ENCODE measurements around the gene MPPE1. TPM values are rescaled to one million over a fixed set of nuclear protein-coding genes. Genes with fewer than 3 reads are reported as not detected.
A peak's percentile ranks its signal among the peaks of the same experiment; 100 is the strongest.
"Not testable (repeated sequence)": the region's sequence is repeated elsewhere in the genome, so short reads cannot be mapped to it uniquely, and the experiment has no call there.

Gene MPPE1
- total RNA-seq, 1 donor from 2014 or later, result 34.4 TPM

DNA sequence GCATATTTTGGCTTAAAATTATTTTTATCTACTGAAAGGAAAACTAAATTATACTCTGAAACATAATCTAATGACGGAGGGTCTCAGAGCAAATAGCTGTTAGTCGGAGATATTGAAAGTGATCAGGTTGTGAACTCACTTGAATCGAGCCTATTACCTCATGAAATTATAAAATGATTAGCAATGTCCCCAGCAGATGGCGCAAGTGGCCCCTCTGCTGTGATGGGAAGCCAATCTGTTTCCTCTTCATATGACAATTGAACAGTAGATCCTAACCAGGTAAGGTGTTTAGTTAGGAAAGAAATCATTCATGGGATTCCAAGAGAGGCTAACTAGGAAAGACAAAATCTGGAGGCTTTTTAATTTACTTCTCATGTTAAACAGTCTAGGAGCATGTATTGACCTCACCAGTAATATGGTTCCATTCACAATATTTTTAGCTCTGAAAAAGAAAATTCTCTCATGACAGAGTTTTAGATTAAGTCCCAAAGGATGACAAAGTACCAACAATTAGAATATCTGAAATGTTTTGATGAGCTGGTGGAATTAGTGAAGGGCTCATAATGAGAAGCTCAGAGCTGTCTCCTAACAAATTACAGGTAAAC is 29.9 kb upstream of the MPPE1 start:
- peak; percentile 85 for DNase-seq
- intact Hi-C loops (cut with micrococcal nuclease), result loop anchor here (5.0 kb wide), 1 partner anchor 99 kb away; no protein-coding TSS in a partner anchor
- ATAC-seq, result peak; percentile 84

DNA sequence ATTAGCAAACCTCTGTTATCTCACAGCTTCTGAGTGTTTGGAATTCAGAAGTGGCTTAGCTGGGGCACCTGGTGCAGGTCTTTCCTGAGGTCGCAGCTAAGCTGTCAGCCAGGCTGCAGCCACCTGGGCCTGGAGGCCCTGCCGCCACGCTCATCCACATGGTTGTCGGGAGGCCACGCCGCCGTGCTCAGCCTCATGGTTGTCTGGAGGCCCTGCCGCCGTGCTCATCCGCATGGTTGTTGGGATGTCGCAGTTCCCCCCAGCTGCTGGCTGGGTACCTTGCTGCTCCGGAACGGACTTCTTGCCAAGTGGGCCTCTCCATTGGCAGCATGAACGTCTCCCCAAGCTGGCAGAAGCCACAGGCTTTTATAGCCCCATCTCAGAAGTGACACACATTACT is 24.3 kb upstream of the MPPE1 start:
- DNase-seq (no peak), ATAC-seq (no peak)
- intact Hi-C loops (cut with micrococcal nuclease), result no loop called here

DNA sequence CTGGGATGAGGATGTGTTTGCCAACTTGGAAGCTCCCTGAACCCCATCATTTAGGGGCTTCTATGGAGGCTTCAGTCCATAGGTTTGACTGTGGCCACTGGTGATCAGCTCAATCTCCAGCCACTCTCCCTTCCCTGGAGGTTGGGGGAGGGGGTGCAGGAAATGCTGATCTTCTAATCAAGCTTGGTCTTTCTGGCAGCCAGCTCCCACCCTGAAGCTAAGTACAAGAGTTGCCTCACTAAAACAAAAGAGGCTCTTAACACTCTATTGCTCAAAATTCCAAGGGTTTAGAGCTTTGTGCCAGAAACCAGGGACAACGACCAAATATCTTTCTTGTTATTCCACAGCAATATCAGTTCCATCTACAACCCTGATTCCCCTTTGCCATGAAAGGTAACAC is 19.4 kb upstream of the MPPE1 start:
- intact Hi-C loops (cut with micrococcal nuclease), result no loop called here
- no peak for DNase-seq
- ATAC-seq, result no peak

DNA sequence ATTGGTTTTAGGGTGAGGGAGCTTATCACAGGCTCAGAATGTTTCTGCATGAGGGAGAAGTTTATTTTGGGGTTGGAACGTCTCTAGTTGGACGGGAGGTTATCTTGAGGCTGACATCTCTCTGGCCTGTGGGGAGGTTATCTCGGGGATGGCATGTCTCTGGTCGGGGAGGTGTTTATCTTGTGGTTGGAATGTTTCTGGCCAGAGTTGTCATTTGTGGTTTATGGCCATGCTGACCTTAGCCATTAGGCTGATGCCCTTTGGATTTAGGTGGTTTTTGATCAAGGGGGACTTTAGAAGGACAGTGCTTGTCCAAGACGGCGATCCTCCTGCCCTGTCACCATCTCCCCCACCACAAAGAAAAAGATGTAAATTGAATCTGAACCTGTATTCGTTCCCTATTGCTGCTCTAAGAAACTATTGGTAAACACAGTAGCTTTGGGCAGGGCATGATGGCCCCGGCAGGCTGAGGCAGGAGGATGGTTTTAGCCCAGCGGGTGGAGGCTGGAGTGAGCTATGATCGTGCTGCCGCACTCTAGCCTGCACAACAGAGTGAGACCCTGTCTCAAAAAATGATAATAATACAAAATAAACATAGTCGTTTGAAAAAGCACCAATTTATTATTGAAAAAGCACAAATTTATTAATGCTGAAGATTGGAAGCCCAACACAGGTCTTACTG is 17.8 kb upstream of the MPPE1 start:
- intact Hi-C loops (cut with micrococcal nuclease), result no loop called here
- DNase-seq (no peak), ATAC-seq (peak; percentile 59)

DNA sequence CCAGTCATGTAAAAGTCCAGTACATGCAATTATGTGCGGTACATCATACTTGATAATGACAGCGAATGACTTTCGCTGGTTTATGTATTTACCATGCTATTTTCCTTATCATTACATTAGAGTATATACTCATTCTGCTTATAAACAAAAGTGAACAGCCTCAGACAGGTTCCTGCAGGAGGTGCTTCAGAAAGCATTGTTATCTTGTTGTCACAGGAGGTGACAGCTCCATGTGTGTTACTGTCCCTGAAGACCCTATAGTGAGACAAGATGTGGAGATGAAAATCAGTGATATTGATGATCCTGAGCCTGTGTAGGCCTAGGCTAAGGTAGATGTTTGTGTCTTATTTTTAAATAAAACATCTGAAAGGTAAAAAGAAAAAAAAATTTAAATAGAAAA is 15.3 kb upstream of the MPPE1 start:
- DNase-seq, result no peak
- ATAC-seq, result no peak
- intact Hi-C loops (cut with micrococcal nuclease), result no loop called here

DNA sequence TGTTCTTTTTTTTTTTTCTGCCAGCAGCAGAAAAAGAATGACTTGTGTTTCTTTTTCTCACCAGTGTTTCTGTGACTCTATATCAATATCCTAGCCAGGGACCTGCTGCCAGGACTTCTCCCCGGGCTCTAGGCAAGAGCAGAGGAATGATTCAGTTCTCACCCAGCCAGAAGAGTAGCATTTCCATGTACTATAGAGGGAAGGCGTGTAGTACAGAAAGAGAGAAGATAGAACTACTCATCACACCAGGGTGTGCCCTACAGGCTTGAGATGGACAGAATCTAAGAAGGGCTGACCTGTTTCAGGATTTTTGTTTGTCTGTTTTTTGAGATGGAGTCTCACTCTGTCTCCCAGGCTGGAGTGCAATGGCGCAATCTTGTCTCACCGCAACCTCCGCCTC is 11.4 kb upstream of the MPPE1 start:
- ATAC-seq; DNase-seq; intact Hi-C loops (cut with micrococcal nuclease): not testable (repeated sequence)

DNA sequence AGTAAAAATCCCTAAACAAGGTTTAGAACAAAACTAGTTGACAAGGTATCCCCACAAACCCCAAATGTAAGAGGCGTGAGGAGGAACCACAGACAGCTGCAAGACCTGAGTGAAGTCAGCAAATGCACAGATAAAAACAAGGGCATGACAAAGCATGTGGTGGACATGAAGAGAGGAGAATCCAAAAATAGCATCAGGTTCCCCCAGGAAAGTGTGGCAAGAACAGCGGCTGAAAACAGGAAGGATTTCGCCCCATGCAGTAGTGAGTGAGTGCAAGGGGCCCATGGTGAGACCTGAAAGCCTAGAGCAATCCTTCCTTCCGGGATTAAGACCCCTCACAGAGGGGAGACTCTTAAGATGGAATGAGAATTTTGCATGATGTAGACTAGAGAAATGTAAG is 8.8 kb upstream of the MPPE1 start:
- intact Hi-C loops (cut with micrococcal nuclease); DNase-seq: not testable (repeated sequence)
- peak; percentile 85 for ATAC-seq

DNA sequence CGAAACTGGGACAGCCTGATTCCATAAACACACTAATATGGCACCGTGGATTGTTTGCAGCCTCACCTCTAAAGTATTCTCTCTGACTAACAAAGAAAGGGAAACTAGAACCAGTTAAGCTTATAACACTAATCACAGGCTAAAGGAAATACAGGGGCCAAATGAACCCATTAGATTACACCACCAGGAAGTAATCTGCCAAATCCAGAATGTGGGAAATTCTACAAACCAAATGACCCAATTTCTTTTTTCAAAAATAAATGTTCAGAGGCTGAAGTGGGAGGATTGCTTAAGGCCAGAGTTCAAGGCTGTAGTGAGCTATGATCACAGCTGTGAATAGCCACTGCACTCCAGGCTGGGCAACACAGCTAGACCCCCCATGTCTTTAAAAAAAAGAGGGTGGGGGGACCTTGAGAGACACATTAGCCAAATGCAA is 1.5 kb upstream of the MPPE1 start:
- ATAC-seq (no peak), DNase-seq (no peak)
- intact Hi-C loops (cut with micrococcal nuclease), result no loop called here

DNA sequence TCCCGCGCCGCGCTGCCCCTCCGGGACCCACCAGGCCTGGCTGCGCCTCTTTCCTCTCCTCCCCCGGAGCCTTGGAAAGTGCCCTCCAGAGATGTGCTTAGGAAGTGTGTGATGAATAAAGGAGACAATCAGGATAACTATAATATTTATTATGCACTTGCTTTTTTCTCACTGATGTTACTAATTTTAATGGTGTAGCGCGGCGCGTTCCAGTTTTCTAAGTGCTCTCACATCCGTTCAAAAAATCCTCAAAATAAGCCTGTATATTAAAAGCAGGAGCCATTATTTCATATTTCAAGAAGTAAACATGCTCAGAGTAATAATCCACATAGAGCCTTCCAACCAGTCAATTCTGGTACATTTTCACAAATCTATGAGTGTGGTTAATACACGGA is 941 bp upstream of the MPPE1 start:
- DNase-seq (no peak), ATAC-seq (no peak)
- intact Hi-C loops (cut with micrococcal nuclease), result no loop called here

DNA sequence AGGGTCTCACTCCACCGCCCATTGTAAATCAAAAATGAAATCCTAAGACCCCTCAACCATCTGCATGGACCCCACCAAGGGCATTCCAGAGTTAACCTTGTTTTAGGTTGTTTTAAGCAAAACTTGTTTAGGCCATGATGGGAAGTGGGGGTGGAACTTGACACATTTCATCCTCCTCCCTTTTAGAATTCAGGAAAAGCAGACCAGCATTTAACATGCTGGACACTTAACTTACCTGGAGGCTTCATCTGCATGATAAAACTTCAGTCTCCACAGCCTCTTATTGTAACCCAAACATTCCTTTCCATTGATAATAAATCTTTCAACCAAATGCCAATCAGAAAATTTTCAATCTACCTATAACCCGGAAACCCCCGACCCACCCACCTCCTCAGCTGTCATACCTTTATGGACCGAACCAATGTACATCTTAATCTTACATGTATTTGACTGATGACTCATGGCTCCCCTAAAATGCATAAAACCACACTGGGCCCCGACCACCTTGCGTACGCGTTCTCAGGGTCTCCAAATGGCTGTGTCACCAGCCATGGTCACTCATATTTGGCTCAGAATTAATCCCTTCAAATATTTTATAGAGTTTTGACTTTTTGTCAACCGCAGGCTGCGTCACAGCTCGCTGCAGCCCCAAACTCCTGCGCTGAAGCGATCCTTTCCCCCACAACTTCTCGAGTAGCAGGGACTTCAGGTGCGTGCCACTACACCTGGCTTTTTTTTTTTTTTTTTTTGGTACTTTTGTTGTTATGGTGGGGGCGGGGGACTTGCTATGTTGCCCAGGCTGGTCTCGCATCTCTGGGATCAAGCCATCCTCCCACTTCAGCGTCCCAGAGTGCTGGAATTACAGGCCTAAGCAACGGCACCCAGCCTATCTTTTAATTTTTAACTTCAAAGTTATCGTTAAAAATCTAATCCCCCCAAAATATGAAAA is 917 bp downstream of the MPPE1 start:
- intact Hi-C loops (cut with micrococcal nuclease), result no loop called here
- DNase-seq, result no peak
- no peak for ATAC-seq

DNA sequence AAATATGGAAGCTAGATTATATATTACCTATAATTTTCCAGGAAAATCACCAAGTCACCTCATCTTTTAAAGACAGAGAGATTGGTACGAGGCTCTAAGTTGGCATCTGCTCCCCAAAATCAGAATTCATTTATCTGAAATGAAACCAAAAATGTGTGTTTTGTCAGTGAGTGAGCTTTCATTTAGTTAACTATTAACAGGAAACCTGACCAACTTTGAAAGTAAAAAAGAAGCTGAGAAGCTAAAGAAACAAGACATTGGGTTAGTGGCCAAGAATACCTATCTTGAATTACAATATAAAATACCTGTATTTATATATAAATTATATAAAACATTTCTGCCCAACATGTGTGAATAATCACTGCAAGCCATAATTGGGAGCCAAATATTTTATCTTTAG is 1.9 kb downstream of the MPPE1 start:
- intact Hi-C loops (cut with micrococcal nuclease), result no loop called here
- ATAC-seq (no peak), DNase-seq (no peak)

DNA sequence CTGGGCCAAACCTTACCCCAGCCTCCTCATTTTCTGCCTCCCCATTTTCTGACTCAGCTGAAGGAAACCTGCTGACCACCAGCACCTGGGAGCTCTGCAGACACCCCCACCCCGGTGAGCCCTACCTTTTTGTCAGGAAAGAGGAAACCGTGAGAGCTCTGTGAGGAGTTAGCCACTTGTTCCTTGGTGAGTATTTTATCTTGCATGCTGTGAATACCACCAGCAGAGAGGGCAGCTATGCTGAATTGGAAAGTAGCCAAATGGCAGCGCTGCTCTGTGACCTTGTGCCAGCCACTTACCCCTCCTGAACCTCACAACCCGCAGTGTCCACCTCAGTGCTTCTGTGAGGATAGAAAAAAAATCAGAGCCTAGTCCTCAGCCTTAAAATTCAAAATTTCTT is 2.5 kb downstream of the MPPE1 start:
- ATAC-seq, result no peak
- DNase-seq, result no peak
- intact Hi-C loops (cut with micrococcal nuclease), result no loop called here

DNA sequence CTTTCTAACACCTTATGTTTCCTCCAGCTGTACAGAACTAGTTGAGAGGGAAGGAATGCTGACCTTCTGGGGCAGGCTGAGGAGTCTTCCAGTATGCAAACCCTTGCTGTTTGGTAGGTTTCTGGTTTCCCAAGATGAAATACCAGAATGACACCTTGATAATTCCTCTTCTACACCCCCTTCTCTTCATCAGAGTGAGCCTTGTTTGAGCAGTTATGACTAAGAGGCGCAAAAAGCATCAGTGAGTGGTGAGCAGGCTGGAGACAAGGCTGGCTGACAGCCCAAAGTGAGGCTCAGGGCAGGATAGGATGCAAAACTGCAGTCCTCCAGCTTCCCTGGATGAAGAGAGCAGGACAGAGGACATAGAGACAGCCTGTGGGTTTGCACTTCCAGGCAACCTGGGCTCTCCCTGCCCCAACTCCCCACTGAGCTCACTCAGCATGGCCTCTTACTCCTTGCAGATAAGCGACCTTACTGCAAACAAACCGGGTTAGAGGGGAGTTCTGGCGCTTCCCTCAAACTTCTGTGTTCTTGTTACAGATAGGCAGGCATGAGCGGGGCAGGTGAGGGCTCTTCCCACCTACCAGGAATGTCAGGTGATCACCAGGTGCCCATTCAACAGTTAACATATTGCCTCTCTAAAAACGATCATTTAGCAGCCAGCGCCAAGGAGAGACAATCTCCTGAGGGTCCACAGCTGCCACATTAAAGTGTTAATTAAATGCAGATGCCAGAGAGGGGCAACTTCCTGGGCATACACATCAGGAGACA is 5.4 kb downstream of the MPPE1 start:
- intact Hi-C loops (cut with micrococcal nuclease), result no loop called here
- ATAC-seq (peak; percentile 24), DNase-seq (no peak)

DNA sequence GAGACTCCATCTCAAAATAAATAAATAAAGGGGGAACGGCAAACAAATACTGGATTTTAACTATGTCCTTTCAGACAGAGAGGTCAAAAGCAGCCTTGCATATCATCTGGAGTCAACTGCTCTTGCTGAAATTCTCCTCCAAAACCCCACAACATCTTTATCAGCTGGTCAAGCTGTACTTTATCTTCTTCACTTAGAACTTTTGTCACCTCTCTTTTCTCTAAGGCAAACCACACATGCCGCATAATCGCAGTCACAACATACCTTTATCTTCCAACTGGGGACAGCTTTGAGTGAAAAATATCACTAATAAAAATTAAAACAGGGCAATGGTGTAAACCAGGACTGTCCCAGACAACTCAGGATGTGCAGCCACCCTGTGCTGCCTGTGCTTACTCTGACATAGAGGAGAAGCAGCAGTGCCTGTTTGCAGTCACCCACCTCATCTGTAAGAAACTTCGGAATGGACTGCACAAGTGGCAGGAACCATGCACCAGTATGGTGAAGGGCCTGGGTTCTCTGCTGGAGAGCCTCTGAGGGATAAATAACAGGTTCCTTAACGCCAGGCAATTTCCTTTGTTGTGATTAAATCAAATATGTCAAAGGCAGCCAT is 6.2 kb downstream of the MPPE1 start:
- intact Hi-C loops (cut with micrococcal nuclease), result no loop called here
- no peak for ATAC-seq
- no peak for DNase-seq

DNA sequence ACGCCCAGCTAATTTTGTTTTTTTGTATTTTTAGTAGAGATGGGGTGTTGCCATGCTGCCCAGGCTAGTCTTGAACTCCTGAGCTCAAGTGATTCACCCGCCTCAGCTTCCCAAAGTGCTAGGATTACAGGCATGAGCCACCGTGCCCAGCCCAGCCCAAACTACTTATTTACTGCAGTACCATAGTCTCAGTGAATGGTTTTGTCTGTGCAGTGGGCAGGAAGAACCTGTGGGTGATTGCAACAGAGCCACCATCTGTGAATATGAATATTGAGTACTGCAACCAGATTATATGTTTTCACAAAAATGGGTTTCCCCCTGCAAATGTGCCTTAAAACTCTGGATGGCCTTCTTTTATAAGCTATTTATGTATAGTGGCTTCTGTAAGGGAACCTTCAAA is 9.1 kb downstream of the MPPE1 start:
- DNase-seq (no peak), ATAC-seq (no peak)
- intact Hi-C loops (cut with micrococcal nuclease), result no loop called here

DNA sequence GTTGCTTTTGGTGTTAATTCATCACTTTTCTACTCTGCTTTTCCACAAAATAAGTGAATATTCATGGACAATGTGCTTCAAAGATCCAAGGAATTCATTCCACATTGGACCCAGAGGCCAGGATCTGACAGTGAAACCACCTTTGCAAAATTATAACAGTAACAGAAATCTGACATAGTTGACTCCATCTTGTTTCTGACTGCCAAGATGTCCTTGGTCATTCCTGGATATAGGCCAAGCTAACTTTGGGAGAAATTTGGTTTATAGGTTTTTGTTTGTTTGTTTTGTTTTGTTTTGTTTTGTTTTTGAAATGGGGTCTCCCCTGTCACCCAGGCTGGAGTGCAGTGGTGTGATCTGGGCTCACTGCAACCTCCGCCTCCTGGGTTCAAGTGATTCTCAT is 10.3 kb downstream of the MPPE1 start:
- no peak for DNase-seq
- intact Hi-C loops (cut with micrococcal nuclease), result no loop called here
- no peak for ATAC-seq

DNA sequence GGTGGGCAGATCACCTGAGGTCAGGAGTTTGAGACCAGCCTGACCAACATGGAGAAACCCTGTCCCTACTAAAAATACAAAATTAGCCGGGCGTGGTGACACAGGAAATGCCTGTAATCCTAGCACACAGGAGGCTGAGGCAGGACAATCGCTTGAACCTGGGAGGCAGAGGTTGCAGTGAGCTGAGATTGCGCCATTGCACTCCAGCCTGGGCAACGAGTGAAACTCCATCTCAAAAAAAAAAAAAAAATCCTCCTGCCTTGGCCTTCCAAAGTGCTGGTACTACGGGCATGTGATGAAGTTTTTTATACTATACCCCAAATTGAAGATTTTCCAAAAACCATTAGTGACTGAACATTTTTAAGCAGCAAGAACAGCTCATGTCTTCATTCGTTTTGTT is 15.7 kb downstream of the MPPE1 start:
- DNase-seq, result not testable (repeated sequence)

DNA sequence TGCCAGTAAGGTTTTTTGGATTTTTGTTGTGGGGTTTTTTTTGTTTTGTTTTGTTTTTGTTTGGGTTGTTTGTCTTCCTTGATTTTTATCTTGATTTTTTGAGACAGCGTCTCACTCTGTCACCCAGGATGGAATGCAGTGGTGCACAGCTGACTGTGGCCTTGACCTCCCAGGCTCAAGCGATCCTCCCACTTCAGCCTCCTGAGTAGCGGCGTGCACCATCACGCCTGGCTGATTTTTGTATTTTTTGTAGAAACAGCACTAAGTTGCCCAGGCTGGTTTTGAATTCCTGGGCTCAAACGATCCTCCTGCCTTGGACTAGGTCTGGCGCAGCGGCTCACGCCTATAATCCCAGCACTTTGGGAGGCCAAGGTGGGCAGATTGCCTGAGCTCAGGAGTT is 16.4 kb downstream of the MPPE1 start:
- intact Hi-C loops (cut with micrococcal nuclease), result no loop called here
- no peak for ATAC-seq
- no peak for DNase-seq

More for the DNA sequence above, 15.7 kb downstream of the MPPE1 start:
- ATAC-seq; intact Hi-C loops (cut with micrococcal nuclease): not testable (repeated sequence)

DNA sequence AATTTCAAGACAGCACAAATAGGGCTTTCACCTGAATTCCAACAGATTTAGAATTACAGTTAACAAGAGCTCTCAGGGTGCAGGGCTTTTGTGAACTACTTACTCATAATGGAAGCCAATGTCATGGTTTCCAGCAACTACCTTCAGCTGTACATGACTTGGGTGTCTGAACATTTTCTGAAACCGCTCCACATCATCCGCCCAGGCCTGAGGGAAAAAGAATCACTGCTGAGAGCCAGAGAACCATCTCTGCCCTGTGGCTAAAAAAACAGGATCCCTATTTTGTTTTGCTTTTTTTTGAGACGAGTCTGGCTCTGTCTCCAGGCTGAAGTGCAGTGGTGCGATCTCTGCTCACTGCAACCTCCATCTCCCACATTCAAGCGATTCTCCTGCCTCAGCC is 18.8 kb downstream of the MPPE1 start:
- ATAC-seq (no peak), DNase-seq (no peak)
- intact Hi-C loops (cut with micrococcal nuclease), result no loop called here
